Measurements from ENCODE around the gene NET1.

- TF ChIP-seq, protein P1, sequence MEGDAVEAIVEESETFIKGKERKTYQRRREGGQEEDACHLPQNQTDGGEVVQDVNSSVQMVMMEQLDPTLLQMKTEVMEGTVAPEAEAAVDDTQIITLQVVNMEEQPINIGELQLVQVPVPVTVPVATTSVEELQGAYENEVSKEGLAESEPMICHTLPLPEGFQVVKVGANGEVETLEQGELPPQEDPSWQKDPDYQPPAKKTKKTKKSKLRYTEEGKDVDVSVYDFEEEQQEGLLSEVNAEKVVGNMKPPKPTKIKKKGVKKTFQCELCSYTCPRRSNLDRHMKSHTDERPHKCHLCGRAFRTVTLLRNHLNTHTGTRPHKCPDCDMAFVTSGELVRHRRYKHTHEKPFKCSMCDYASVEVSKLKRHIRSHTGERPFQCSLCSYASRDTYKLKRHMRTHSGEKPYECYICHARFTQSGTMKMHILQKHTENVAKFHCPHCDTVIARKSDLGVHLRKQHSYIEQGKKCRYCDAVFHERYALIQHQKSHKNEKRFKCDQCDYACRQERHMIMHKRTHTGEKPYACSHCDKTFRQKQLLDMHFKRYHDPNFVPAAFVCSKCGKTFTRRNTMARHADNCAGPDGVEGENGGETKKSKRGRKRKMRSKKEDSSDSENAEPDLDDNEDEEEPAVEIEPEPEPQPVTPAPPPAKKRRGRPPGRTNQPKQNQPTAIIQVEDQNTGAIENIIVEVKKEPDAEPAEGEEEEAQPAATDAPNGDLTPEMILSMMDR (IDR thresholded peaks at IDR 0.05) = no peak
- no peak for TF ChIP-seq POLR2A (IDR thresholded peaks at IDR 0.05)
- TF ChIP-seq EP300 (IDR thresholded peaks at IDR 0.05) = no peak
Measured at GRCh38 chr10:5462841-5463293, 50.5 kb downstream of the NET1 start.
